H1 (cell line): ENCODE results near the gene FGR. TPM values are rescaled to one million over a fixed set of nuclear protein-coding genes. Genes with fewer than 3 reads are reported as not detected.
A peak's percentile ranks its signal among the peaks of the same experiment; 100 is the strongest.

Experiments used
- CTCF ChIA-PET: fragments of 300-600 bp; sonication (Branson Sonifier 250); formaldehyde crosslinking; loops from one replicate; lab custom pipeline; 2021; ENCODE audit not compliant: partially characterized antibody; lab: Charles Lee
- POLR2A ChIA-PET: fragments of 300-600 bp; sonication (Branson Sonifier 250); formaldehyde crosslinking; loops from one replicate; lab custom pipeline; 2021; ENCODE audit warnings: inconsistent platforms; ENCODE audit not compliant: partially characterized antibody; lab: Charles Lee
- DNase-seq, 2 experiments: peaks; one replicate each; pipeline versions ENCODE4 v3.0.0 to v3.0.0-alpha.2; 2010 to 2022; ENCODE audit warnings: low spot score in 2 of 2, low read depth in 1 of 2, mixed read lengths in 1 of 2
- FAIRE-seq: peaks from 2 replicates; lab custom pipeline; 2011; peaks lifted over from hg19 to GRCh38; lab: Jason Lieb, UNC
- H2AFZ ChIP-seq: 2 replicates; pipeline ENCODE4 v1.8.1; 2012; ENCODE audit warnings: low read length, inconsistent platforms
- H2AK5ac ChIP-seq: 2 replicates; pipeline ENCODE4 v1.6.1; 2013; ENCODE audit warnings: low read depth, low read length
- H2BK120ac ChIP-seq: replicated peaks from 2 replicates; pipeline ENCODE3; 2013; ENCODE audit warnings: low read depth, low read length, inconsistent platforms
- H2BK12ac ChIP-seq: 2 replicates; pipeline ENCODE4 v1.6.1; 2013; ENCODE audit warnings: low read depth, low read length
- H2BK15ac ChIP-seq: 2 replicates; pipeline ENCODE4 v1.6.1; 2013; ENCODE audit warnings: low read length
- H2BK20ac ChIP-seq: 2 replicates; pipeline ENCODE4 v1.6.1; 2013; ENCODE audit warnings: low read length
- H2BK5ac ChIP-seq: 2 replicates; pipeline ENCODE4 v1.6.1; 2013; ENCODE audit warnings: low read depth, low read length
- H3K14ac ChIP-seq: 2 replicates; pipeline ENCODE4 v1.6.1; 2013; ENCODE audit warnings: inconsistent platforms; ENCODE audit not compliant: insufficient read length
- H3K18ac ChIP-seq: 2 replicates; pipeline ENCODE4 v1.6.1; 2013; ENCODE audit warnings: low read length; ENCODE audit errors: extremely low read depth
- H3K23ac ChIP-seq: 2 replicates; pipeline ENCODE4 v1.6.1; 2013; ENCODE audit warnings: inconsistent platforms; ENCODE audit not compliant: insufficient read length
- H3K23me2 ChIP-seq: 2 replicates; pipeline ENCODE4 v1.6.1; 2013; ENCODE audit warnings: low read depth, low read length
- H3K27ac ChIP-seq: 2 replicates; pipeline ENCODE4 v1.6.1; 2011; ENCODE audit warnings: low read depth, low read length, inconsistent platforms
- H3K27me3 ChIP-seq, 4 experiments: replicated peaks in 1 of 4; 1 replicate in 1 of 4; 2 replicates in 3 of 4; pipeline versions ENCODE4 v1.6.1 to v1.8.1; 2011 to 2013; ENCODE audit warnings: low read length in 3 of 4, mild to moderate bottlenecking in 3 of 4, inconsistent platforms in 2 of 4, mixed read lengths in 2 of 4, moderate library complexity in 1 of 4; ENCODE audit not compliant: control insufficient read depth in 3 of 4, insufficient read depth in 3 of 4; ENCODE audit errors: extremely low read depth in 1 of 4
- H3K36me3 ChIP-seq, 4 experiments: 2 replicates each; pipeline versions ENCODE4 v1.6.1 to v1.8.1; 2011 to 2013; ENCODE audit warnings: mild to moderate bottlenecking in 4 of 4, low read length in 3 of 4, moderate library complexity in 2 of 4, control low read depth in 1 of 4, inconsistent platforms in 1 of 4; ENCODE audit not compliant: insufficient read depth in 4 of 4, control insufficient read depth in 2 of 4
- H3K4ac ChIP-seq: replicated peaks from 2 replicates; pipeline ENCODE3; 2013; ENCODE audit warnings: low read length, low read depth, mixed read lengths, inconsistent platforms; ENCODE audit not compliant: insufficient read length
- H3K4me1 ChIP-seq, 4 experiments: replicated peaks in 1 of 4; 1 replicate in 1 of 4; 2 replicates in 3 of 4; pipeline versions ENCODE4 v1.6.1 to v1.8.1; 2011 to 2013; ENCODE audit warnings: low read length in 3 of 4, inconsistent platforms in 2 of 4, mixed read lengths in 1 of 4; ENCODE audit not compliant: insufficient read depth in 4 of 4, control insufficient read depth in 3 of 4
- H3K4me2 ChIP-seq, 2 experiments: 2 replicates each; pipeline versions ENCODE4 v1.6.1 to v1.8.1; 2011 to 2013; ENCODE audit warnings: low read depth in 2 of 2, low read length in 2 of 2, control low read depth in 1 of 2, inconsistent platforms in 1 of 2, mild to moderate bottlenecking in 1 of 2; ENCODE audit not compliant: insufficient read depth in 1 of 2
- H3K4me3 ChIP-seq, 4 experiments: fragments of 200-600, 300-600 bp in 1 of 4; sonication (generic), shearing (Covaris generic), sonication (Bioruptor Twin) in 1 of 4; 2 replicates each; pipeline versions ENCODE4 v1.5.1 to v1.8.1; 2011 to 2016; ENCODE audit warnings: low read length in 4 of 4, low read depth in 3 of 4, control low read depth in 2 of 4, inconsistent platforms in 2 of 4, mild to moderate bottlenecking in 2 of 4, mixed read lengths in 1 of 4, moderate library complexity in 1 of 4; ENCODE audit not compliant: insufficient read depth in 2 of 4; ENCODE audit errors: extremely low read depth in 1 of 4
- H3K56ac ChIP-seq: replicated peaks from 2 replicates; pipeline ENCODE3; 2013; ENCODE audit warnings: low read depth, mild to moderate bottlenecking, mixed read lengths, low read length, inconsistent platforms; ENCODE audit not compliant: insufficient read length
- H3K79me1 ChIP-seq: 2 replicates; pipeline ENCODE4 v1.6.1; 2013; ENCODE audit warnings: low read depth, low read length, control low read depth
- H3K79me2 ChIP-seq, 2 experiments: 2 replicates each; pipeline versions ENCODE4 v1.6.1 to v1.8.1; 2012 to 2013; ENCODE audit warnings: low read length in 2 of 2, mild to moderate bottlenecking in 2 of 2, inconsistent platforms in 1 of 2; ENCODE audit not compliant: insufficient read depth in 2 of 2, control insufficient read depth in 1 of 2
- H3K9ac ChIP-seq, 4 experiments: replicated peaks in 1 of 4; 1 replicate in 1 of 4; 2 replicates in 3 of 4; pipeline versions ENCODE4 v1.6.1 to v1.8.1; 2011 to 2013; ENCODE audit warnings: low read depth in 3 of 4, low read length in 3 of 4, control low read depth in 2 of 4, mild to moderate bottlenecking in 2 of 4, moderate library complexity in 2 of 4, inconsistent platforms in 1 of 4; ENCODE audit errors: extremely low read depth in 1 of 4
- H3K9me3 ChIP-seq, 2 experiments: 2 replicates each; pipeline versions ENCODE4 v1.6.1 to v1.8.1; 2012 to 2013; ENCODE audit warnings: mild to moderate bottlenecking in 2 of 2, moderate library complexity in 2 of 2, control low read depth in 1 of 2, inconsistent platforms in 1 of 2, low read depth in 1 of 2, low read length in 1 of 2, mixed read lengths in 1 of 2; ENCODE audit not compliant: insufficient read depth in 2 of 2
- H4K20me1 ChIP-seq, 2 experiments: replicated peaks in 1 of 2; 2 replicates each; pipeline versions ENCODE3 to v1.8.1; 2011 to 2013; ENCODE audit warnings: inconsistent platforms in 2 of 2, low read length in 2 of 2, mild to moderate bottlenecking in 1 of 2; ENCODE audit not compliant: insufficient read depth in 2 of 2, control insufficient read depth in 1 of 2
- H4K5ac ChIP-seq: 2 replicates; pipeline ENCODE4 v1.6.1; 2013; ENCODE audit warnings: low read length, low read depth, mixed read lengths, inconsistent platforms; ENCODE audit not compliant: insufficient read length
- H4K8ac ChIP-seq: 2 replicates; pipeline ENCODE4 v1.8.0; 2013; ENCODE audit warnings: mild to moderate bottlenecking, moderate library complexity, low read length, inconsistent platforms; ENCODE audit not compliant: insufficient read depth; ENCODE audit errors: extremely low read depth
- H4K91ac ChIP-seq: replicated peaks from 2 replicates; pipeline ENCODE3; 2013; ENCODE audit warnings: low read length, mixed read lengths, inconsistent platforms; ENCODE audit not compliant: insufficient read length
- HDAC2 ChIP-seq, 2 experiments: fragments of 300-600 bp in 1 of 2; sonication (generic) in 1 of 2; IDR thresholded peaks; 2 replicates each; pipeline ENCODE4 v1.6.1; 2011 to 2012; ENCODE audit warnings: low read depth in 2 of 2, low read length in 2 of 2, mild to moderate bottlenecking in 2 of 2, moderate library complexity in 2 of 2, borderline replicate concordance in 1 of 2, inconsistent platforms in 1 of 2
- POLR2A ChIP-seq, 2 experiments: IDR thresholded peaks; 1 replicate in 1 of 2; 2 replicates in 1 of 2; pipeline ENCODE4 v1.6.1; 2011; ENCODE audit warnings: low read depth in 2 of 2, low read length in 2 of 2, mild to moderate bottlenecking in 2 of 2; ENCODE audit errors: control extremely low read depth in 1 of 2
- RBBP5 ChIP-seq: IDR thresholded peaks from 2 replicates; pipeline ENCODE4 v1.7.1; 2012; ENCODE audit warnings: low read depth, mild to moderate bottlenecking, inconsistent platforms, low read length, moderate library complexity, borderline replicate concordance
- RXRA ChIP-seq: IDR thresholded peaks from 2 replicates; pipeline ENCODE4 v1.6.1; 2011; ENCODE audit warnings: low read depth, mild to moderate bottlenecking, low read length, moderate library complexity; ENCODE audit not compliant: insufficient read depth
- SIX5 ChIP-seq: IDR thresholded peaks from 2 replicates; pipeline ENCODE4 v1.6.1; 2011; ENCODE audit warnings: mild to moderate bottlenecking, low read depth, low read length
- WGBS, 2 experiments: shearing (Covaris generic) in 1 of 2; methylation state at CpG; one replicate each; pipeline versions ENCODE4 v1.1.6 to v1.1.7; 2013 to 2015; ENCODE audit warnings: low lambda C conversion rate in 2 of 2, mixed read lengths in 2 of 2, inconsistent platforms in 1 of 2, low coverage in 1 of 2, missing lambda C conversion rate in 1 of 2; ENCODE audit not compliant: insufficient replicate concordance in 2 of 2, insufficient coverage in 1 of 2, insufficient read length in 1 of 2; ENCODE audit errors: extremely low coverage in 1 of 2, missing lambda C conversion rate in 1 of 2; 5-methylcytosine and 5-hydroxymethylcytosine counted together
- polyA plus RNA-seq, 7 experiments: library from polyadenylated mRNA; depleted of rRNA in 3 of 7; stranded (reverse) in 5 of 7; unstranded in 2 of 7; fragments of >200 nt in 5 of 7; fragments of 200-250 nt in 2 of 7; gene quantifications; 1 replicate in 5 of 7; 2 replicates in 1 of 7; 4 replicates in 1 of 7; pipeline versions ENCODE4 v1.2.1 to v1.2.3, GENCODE V29; 2011 to 2013; ENCODE audit warnings: missing spikeins in 2 of 7, mixed read lengths in 2 of 7
- total RNA-seq: library from RNA; stranded (reverse); fragmentation: NEBNext Ultra II Directional; extraction: Animal tissue kit (Norgen Biotek cat#: 25700); gene quantifications from 2 replicates; pipeline ENCODE4 v1.2.1, GENCODE V29; 2021

Gene FGR
- total and polyA plus RNA-seq, 2 of the 8 experiments (the other 6 are each of a cell fraction or from before 2014, with no cell fraction given) = 0.22 to 0.95 TPM

DNA sequence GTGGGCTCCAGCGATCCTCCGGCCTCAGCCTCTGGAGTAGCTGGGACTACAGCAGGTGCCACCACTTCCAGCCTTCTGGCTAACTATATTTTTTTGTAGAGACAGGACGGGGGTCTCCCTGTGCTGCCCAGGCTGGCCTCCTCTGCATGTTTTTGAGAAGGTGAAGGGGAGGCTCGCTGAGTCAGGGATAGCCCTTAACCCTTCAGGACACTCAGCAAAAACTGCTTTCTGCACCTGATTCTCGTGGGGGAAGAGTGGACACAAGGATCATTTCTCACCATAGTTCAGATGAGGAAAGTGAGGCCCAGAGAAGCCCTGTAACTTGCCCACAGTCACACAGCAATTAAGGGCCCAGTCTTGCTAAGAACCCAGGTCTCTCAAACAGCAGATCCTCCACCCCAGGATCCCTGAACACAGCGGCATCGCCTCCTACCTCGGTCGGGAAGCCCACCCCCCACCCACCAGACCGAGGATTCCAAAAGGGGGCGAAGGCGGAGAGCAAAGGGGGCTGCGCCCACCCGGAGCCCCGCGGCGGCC, 1.3 kb downstream of the FGR start:
- no peak for TF ChIP-seq POLR2A (IDR thresholded peaks at IDR 0.05; ENCODE audit: control extremely low read depth in 1 of 2, low read depth in 2 of 2, low read length in 2 of 2)
- TF ChIP-seq RXRA = no peak
- no peak for TF ChIP-seq SIX5
- TF ChIP-seq HDAC2 (IDR thresholded peaks at IDR 0.05; ENCODE audit: borderline replicate concordance in 1 of 2, low read depth in 2 of 2, low read length in 2 of 2) = no peak
- no peak for TF ChIP-seq RBBP5
- H4K5ac ChIP-seq = no peak overlapping the region
- no peaks in the 10 kb centered on the region for H3K36me3 ChIP-seq
- no peak overlapping the region for H3K56ac ChIP-seq
- ChIA-PET CTCF (interaction anchor here (0.6 to 3.0 kb wide), 4 partner anchors 10 to 29 kb away, joined by 3 to 10 read pairs (median 4); no protein-coding TSS in a partner anchor), POLR2A (interaction anchor here (1.0 kb wide), 1 partner anchor 13 kb away, joined by 3 read pairs; no protein-coding TSS in a partner anchor)
- DNase-seq (no peak), FAIRE-seq (no peak)
- H4K20me1 ChIP-seq = no peaks in the 10 kb centered on the region
- WGBS, 2 experiments = 45% methylated on average over 10 of the region's 17 CpGs; no CpG with 5 or more reads in 1 of the 2 experiments
- no peak overlapping the region for H2BK5ac ChIP-seq
- no peaks in the 10 kb centered on the region for H3K9me3 ChIP-seq
- H3K23ac ChIP-seq = no peak overlapping the region
- 0 out of 2 replicates have a peak overlapping the region, but pooled peaks have one; percentile 81 for H2BK15ac ChIP-seq
- H3K27ac ChIP-seq = no peak overlapping the region
- H4K91ac ChIP-seq = no peak overlapping the region
- H3K18ac ChIP-seq = no peak overlapping the region
- H2AK5ac ChIP-seq = peak overlapping the region; percentile 20; the same call in 1 of the 2 replicates
- no peaks in the 10 kb centered on the region for H3K79me1 ChIP-seq
- peak overlapping the region; percentile 57 to 69 for H3K4me2 ChIP-seq
- no peak overlapping the region for H3K14ac ChIP-seq
- H3K4me1 ChIP-seq = peaks cover 0 to 11% (median 3%) of the 10 kb centered on the region in 4 experiments; a peak in 6 of 7 replicates
- H3K27me3 ChIP-seq = peaks cover 19 to 36% (median 31%) of the 10 kb centered on the region in 4 experiments
- peak overlapping the region; percentile 6; the same call in 1 of the 2 replicates for H4K8ac ChIP-seq
- peaks cover 6% of the 10 kb centered on the region; the same call in 1 of the 2 replicates for H3K23me2 ChIP-seq
- no peak overlapping the region for H2BK20ac ChIP-seq
- no peak overlapping the region for H2BK120ac ChIP-seq
- H3K4ac ChIP-seq = no peak overlapping the region
- H2AFZ ChIP-seq = no peak overlapping the region
- no peak overlapping the region for H3K9ac ChIP-seq
- H2BK12ac ChIP-seq = peak overlapping the region; percentile 84; the same call in 1 of the 2 replicates
- H3K4me3 ChIP-seq = peak overlapping the region; percentile 31 to 62 (median 52)
- H3K79me2 ChIP-seq = no peaks in the 10 kb centered on the region
